Body of pancreas (tissue), 4 donors: Measurements from ENCODE around the gene TMEM255B.

Experiments
- POLR2A ChIP-seq, 3 donors: fragments of 450-650 bp; IDR thresholded peaks; one replicate each; pipeline ENCODE4 v1.6.1; 2016; ENCODE audit warnings: antibody characterized with exemption in 3 of 3, mild to moderate bottlenecking in 2 of 3
- TF ChIP-seq, protein P1 (sequence below), 7 experiments: fragments of 450-650 bp in 4 of 7; fragments of 200-600 bp in 3 of 7; sonication (generic) in 3 of 7; IDR thresholded peaks; one replicate each; pipeline ENCODE4 v1.5.1; 2016 to 2019; ENCODE audit warnings: antibody characterized with exemption in 7 of 7

DNA sequence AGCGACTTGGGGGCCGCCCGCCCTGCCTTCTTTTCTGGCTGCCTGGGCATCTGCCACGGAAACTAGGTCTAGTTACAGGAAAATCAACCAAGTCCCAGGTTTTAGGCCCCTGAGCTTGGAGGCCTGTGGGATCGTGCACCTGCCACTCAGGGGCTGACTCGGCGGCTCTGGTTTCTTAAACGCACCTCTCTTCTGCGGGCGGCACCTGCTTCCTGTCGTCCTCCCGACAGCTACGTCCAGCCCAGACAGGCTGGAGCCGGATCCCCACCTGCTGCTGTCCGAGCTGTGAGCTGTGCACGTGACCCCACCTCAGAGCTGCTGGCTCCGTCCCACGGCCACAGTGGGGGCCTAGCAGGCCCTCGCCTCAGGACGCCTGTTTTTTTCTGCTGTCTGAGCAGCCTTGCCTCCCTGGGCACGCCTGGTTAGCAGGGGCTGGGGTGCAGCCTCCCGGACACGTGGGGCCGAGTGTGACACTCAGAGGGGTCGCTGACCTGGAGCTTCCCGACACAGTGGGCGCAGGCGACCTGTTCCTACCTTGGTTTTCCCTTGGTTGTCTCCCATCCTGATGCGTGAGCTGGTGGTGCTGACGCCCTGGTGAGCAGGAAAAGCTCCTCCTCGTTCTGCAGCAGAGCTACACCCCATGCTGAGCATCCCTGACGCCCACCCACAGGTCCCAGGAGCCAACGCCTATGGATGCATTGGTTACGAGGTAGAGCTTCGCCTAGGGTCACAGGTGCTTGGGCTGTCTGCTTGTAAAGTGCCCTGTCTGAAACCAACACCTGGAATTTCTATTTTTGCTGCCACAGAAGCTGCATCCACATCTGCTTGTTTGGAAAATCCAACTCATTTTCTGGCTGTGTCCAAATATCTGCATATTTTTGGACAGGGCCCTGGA, 17.5 kb downstream of the TMEM255B start:
- TF ChIP-seq, protein P1, sequence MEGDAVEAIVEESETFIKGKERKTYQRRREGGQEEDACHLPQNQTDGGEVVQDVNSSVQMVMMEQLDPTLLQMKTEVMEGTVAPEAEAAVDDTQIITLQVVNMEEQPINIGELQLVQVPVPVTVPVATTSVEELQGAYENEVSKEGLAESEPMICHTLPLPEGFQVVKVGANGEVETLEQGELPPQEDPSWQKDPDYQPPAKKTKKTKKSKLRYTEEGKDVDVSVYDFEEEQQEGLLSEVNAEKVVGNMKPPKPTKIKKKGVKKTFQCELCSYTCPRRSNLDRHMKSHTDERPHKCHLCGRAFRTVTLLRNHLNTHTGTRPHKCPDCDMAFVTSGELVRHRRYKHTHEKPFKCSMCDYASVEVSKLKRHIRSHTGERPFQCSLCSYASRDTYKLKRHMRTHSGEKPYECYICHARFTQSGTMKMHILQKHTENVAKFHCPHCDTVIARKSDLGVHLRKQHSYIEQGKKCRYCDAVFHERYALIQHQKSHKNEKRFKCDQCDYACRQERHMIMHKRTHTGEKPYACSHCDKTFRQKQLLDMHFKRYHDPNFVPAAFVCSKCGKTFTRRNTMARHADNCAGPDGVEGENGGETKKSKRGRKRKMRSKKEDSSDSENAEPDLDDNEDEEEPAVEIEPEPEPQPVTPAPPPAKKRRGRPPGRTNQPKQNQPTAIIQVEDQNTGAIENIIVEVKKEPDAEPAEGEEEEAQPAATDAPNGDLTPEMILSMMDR (IDR thresholded peaks at IDR 0.05), result no peak
- no peak for TF ChIP-seq POLR2A (IDR thresholded peaks at IDR 0.05)
